GM04503 (cell line): ENCODE results near the gene EPB41L1.
"Not testable (repeated sequence)": the region's sequence is repeated elsewhere in the genome, so short reads cannot be mapped to it uniquely, and the experiment has no call there.

Source experiments
- DNase-seq: peaks from one replicate; pipeline ENCODE4 v3.0.0-alpha.2; 2012; ENCODE audit warnings: low read depth

Gene EPB41L1

DNA sequence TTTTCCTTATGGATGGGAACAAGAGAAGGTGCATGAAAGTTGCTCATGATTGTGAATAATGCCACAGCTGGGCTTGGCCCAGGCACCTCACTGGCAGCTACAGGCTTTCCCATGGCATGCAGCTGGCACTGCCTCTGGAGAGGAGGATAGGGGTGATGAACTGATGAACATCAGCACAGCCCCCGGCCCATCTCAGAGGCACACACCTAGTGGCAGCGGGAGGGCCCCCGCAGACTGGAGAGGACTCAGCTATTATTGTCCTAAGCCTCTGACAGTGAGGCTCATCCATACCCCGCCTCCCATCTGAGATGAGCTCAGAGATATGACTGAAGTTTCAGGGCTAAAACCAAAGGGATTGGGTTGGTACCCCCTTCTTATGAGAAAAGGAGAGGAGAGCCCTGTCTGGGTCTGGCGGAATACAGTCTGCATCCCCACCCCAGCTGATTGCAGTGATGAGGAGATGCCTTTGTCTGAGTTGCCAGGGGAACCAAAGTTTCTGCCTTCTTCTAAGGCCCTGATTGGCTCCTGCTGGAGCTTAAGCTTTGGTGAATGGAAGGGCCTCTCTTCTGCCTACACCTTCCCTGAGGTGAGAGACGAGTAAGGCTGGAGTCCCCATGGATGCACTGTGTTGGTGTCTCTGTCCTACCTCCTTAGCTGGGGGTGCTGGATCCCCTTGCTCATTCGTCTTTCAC lies 27.6 kb upstream of the EPB41L1 start:
- DNase-seq = no peak

- peak; percentile 96 for DNase-seq
Measured at GRCh38 chr20:36128463-36129159, 25.9 kb upstream of the EPB41L1 start.

DNA sequence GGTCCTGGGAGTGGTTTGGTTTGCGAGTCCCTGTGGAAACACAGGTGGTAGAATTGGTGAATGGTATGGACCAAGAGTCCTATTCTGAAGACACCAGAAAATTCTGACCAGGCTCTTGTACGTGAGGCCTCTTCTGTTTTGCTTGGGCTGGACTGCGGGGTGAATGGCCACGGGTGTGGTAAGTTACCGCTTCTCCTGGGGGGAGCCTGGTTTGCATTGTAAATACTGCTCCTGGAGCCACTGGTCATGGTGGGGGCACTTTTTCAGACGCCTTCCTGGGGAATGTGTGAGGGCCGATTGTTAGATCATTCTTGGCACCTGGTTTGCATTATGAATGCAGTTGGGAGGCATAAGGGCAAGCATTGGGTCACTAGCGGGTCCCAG lies 25.4 kb upstream of the EPB41L1 start:
- no peak for DNase-seq

DNA sequence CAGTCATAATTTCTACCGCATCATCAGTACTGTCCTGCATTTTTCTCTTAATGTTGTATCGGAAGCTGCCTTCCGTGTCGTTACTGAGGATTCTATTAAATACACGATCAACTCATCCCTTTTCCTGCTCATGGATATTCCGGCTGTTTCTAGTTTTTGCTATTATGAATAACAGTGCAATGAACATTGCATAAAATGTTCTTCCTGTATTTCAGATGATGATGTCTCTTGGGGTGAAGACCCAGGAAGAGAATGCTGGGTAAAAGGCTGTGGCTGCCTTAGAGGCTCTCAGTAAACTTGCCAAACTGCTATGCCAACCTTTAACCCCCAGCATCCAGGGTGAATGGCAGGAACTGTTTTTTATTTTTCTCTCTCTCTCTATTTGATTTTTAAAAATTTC lies 24.1 kb upstream of the EPB41L1 start:
- DNase-seq = no peak

DNA sequence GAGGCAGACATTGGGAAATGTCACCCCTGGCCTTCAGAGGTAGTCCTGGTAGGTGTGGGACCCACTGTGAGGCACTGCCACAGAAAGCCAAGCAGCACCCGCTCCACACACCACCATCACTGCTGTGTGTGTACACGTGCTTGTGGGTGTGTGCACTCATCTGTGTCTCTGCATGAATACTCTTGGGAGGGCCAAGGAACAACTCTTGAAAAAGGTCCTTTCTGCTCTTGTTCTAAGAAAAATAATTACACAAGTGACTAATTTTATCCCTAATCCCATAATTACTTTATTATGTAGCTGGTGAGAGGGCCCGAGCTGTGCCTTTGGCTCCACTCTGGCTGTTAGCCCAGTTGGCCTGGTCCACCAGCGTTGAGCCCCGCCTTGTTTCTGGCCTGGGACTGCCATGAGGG lies 21.7 kb upstream of the EPB41L1 start:
- no peak for DNase-seq

DNA sequence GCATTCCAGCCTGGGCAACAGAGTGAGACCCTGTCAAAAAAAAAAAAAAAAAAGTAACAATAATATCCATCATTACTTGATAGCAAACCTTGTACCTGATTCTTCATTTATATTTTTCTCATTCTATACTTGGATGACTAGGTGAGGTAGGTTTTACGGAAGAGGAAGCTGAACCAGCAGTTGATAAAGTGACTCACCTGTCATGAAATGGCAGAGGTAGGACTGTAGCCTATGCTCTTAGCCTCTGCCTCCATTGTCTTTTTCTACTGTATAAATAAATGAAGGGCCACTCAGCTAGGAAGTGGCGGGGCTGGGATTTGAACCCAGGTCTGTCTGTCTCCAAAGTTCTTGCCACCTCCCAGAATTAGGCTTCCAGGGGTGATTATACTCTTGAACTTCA lies 20.7 kb upstream of the EPB41L1 start:
- no peak for DNase-seq

DNA sequence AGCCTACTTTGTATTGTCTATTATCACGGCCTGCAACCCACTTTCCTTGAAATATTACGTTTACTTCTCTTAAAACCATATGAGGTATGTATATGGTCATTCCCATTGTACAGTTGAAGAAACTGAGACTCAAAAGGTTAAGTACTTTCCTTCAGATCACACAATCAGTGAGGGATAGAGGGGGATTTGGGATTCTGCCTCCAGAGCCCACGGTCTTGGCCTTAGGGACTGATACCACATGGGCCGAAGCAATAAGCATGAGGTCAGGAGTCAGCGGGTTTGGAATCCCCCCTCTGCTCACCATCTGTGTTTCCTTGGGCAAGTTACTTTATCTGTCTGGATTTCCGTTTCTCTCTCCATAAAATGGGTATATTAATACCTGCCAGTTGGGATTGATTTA lies 19.4 kb upstream of the EPB41L1 start:
- DNase-seq = no peak

DNA sequence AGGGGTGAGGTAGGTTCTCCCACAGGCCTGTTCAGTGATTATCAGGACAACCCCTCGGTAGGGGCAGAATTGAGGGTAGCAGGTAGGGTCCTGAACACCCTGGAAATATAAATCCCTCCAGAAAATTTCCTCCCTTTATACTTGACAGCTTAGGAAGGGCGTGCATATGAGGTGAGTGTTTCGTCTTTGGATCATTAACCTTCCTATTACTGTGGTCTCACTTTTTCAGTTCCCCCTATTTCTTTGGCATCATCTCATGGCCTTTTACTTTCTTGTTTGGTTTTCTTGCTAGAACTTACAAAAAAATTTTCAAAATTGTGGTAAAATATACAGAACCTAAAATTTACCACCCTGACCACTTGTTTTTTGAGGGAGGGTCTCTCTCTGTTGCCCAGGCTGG lies 18.7 kb upstream of the EPB41L1 start:
- no peak for DNase-seq

DNA sequence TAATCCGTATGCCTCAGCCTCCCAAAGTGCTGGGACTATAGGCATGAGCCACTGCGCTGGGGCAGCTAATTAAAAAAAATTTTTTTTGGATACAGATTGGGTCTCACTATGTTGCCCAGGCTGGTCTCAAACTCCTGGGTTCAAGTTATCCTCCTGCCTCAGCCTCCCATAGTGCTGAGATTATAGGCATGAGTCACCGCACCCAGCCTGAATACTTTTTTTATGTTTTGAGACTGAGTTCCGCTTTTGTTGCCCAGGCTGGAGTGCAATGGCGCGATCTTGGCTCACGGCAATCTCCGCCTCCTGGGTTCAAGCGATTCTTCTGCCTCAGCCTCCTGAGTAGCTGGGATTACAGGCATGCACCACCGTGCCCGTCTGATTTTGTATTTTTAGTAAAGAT lies 17.2 kb upstream of the EPB41L1 start:
- DNase-seq = not testable (repeated sequence)

DNA sequence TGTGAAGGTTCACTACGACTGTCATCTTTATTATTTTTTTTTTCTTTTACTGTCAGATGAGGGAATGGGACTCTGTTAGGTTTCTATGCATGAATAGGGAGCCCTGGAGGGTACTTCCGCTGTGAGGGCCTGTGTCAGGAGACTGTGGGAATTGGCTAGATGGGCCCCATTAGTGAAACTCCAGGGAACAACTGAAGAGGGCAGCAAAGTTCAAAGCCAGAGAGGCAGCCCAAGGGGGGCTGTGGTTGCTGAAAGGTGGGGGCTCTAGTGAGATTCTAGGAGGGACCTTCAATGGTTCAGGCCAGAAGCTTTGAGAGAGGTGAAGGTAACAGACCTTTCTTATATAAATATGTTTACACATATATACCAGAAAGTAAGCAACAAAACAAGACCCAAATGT lies 13.2 kb upstream of the EPB41L1 start:
- no peak for DNase-seq

GRCh38 chr20:36144336-36144735 lies 10.2 kb upstream of the EPB41L1 start:
- no peak for DNase-seq

GRCh38 chr20:36145877-36146707 lies 8.4 kb upstream of the EPB41L1 start:
- DNase-seq = no peak

GRCh38 chr20:36147690-36148089 lies 6.8 kb upstream of the EPB41L1 start:
- peak; percentile 49 for DNase-seq

DNA sequence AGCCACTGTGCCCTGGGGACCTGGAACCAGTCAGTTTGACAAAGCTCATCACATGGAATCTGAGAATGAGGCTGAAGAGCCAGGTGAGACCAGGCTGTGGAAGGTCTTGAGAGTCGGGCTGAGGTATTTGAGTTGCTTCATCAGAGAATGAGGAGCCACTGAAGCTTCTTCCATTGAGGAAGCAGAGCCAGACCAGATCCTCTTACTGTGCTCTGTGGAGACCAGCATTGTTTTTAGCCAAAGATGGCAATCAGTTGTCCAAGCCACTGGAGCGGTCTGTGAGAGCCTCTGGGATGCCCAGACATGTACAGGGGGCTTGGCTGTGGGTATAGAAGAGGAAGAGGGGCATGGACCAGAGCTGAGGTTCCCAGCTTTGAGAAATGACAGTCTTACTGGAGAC lies 6.1 kb upstream of the EPB41L1 start:
- DNase-seq = no peak

DNA sequence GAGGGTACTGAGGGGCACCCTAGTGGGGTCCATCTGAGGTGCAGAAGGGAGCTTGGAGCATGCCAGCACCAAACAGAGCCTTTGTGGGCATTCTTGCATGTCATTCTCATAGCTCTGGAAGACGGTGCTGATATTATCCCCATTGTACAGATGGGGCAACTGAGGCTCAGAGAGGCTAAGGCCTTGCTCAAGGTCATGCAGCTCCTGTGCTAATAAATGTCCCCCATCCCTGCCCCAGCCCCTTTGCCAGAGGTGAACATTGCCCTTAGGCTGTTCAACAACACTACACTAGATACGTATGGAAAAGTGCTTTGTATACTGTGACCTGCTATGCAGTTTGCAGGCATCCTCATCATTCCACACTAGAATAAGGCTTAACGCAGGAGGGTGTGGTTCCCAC lies 5.5 kb upstream of the EPB41L1 start:
- no peak for DNase-seq

GRCh38 chr20:36149469-36149868 lies 5.1 kb upstream of the EPB41L1 start:
- no peak for DNase-seq

- DNase-seq = no peak
Measured at GRCh38 chr20:36150489-36150846, 4.1 kb upstream of the EPB41L1 start.

DNA sequence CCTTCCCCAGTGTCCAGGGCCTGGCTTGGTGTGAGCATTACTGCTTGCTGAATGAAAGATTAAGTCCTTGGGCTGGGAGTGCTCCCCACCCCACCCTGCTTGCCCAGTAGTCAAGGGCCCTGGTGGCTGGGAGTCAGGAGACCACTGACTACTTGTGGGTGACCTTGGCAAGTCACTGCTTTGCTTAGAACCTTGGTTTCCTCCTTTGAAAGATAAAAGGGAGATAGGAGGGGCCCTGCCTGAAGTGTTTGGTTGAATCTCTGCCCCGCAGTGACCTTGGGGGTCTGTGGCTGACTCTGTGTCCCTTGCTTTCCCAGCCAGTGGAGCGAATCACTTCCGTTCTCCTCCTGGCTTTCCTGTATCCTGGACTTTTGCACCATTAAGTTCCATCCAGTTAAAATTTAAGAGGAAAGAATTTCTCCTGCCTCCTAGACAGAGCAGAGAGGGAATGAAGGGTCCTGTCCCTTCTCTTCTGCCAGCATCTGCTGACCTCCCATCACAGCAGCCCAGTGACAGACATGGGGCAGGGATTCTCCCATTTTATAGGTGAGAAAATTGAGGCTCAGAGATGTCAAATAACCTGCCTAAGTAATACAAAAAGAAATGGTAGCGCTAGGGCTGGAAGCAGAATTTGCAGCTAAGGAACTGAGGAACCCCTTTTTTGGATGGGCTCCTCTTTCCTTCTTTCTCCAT lies 3.5 kb upstream of the EPB41L1 start:
- no peak for DNase-seq

GRCh38 chr20:36152261-36152660 lies 2.3 kb upstream of the EPB41L1 start:
- DNase-seq = no peak

DNA sequence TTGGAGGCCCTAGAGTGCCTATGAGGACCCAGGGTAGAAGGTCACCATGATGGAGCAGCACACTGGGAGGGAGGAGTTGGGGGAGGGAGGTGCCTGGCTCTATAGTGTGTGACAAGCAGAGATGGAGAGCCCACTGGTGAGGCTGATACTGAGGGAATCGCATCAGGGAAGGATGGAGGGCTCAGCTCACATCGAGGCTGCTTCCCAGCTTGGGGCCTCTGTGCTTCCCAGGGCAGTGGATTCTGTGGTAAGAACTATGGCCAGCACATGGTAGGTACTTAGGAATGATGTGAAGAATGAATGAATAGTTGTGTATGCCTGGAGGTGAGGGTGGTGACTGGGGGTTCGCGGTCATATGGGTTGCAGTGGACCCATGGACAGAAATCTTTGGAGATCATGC lies 1.3 kb upstream of the EPB41L1 start:
- no peak for DNase-seq

GRCh38 chr20:36153736-36154699 lies 522 bp upstream of the EPB41L1 start:
- DNase-seq = no peak

- no peak for DNase-seq
Measured at GRCh38 chr20:36155629-36155971, 1.1 kb downstream of the EPB41L1 start.
